Activated naive CD8-positive, alpha-beta T cell treated with anti-CD3 and anti-CD28 coated beads, Interleukin-2, amount 10 ng/mL, durations not matched to agents 7 days and 5 days (primary cell): ENCODE data around the gene DPEP2. TPM values are rescaled to one million over a fixed set of nuclear protein-coding genes. Genes with fewer than 3 reads are reported as not detected.

Experiments
- ATAC-seq: fragments of 150-1000 bp; cut with Tn5 transposase; one replicate; pipeline ENCODE4 v1.10.0; 2021; ENCODE audit warnings: low read depth, moderate library complexity
- POLR2A ChIA-PET: fragments of 350-600 bp; sonication (Branson Sonifier 250); formaldehyde crosslinking; loops from one replicate; lab custom pipeline; 2021; ENCODE audit warnings: antibody characterized with exemption; lab: Charles Lee
- DNase-seq: peaks from one replicate; pipeline ENCODE4 v3.0.0; 2021
- H3K27ac Mint-ChIP-seq: one replicate; pipeline ENCODE4 v1.8.0; 2022; ENCODE audit warnings: mild to moderate bottlenecking, mixed read lengths
- H3K27me3 Mint-ChIP-seq: one replicate; pipeline ENCODE4 v1.8.0; 2022; ENCODE audit warnings: mild to moderate bottlenecking, moderate library complexity, mixed read lengths
- H3K36me3 Mint-ChIP-seq: one replicate; pipeline ENCODE4 v1.8.0; 2021; ENCODE audit warnings: mild to moderate bottlenecking, mixed read lengths
- H3K4me1 Mint-ChIP-seq: one replicate; pipeline ENCODE4 v1.8.0; 2021; ENCODE audit warnings: mixed read lengths
- H3K4me3 Mint-ChIP-seq: one replicate; pipeline ENCODE4 v1.8.0; 2022; ENCODE audit warnings: mild to moderate bottlenecking, moderate library complexity, mixed read lengths
- H3K9me3 Mint-ChIP-seq: one replicate; pipeline ENCODE4 v1.8.0; 2021; ENCODE audit warnings: mixed read lengths
- total RNA-seq, 2 experiments: library from RNA; stranded (reverse); gene quantifications; one replicate each; pipeline ENCODE4 v1.2.3, GENCODE V29; 2021

DPEP2 gene
- total RNA-seq, 2 experiments from 2014 or later: 27.5 to 28.6 TPM

- Mint-ChIP-seq H3K36me3 (peaks cover 7% of the 10 kb centered on the region), H3K9me3 (no peaks in the 10 kb centered on the region), H3K4me3 (no peak overlapping the region), H3K4me1 (peaks cover 1% of the 10 kb centered on the region), H3K27ac (no peak overlapping the region), H3K27me3 (no peaks in the 10 kb centered on the region)
- ATAC-seq (no peak), DNase-seq (no peak)
- POLR2A ChIA-PET: no interaction called here
Observed at GRCh38 chr16:67953641-67954375, 45.5 kb downstream of the DPEP2 start.

GRCh38 chr16:67951485-67951884 is 47.8 kb downstream of the DPEP2 start:
- no peaks in the 10 kb centered on the region for H3K9me3 Mint-ChIP-seq

GRCh38 chr16:67950335-67950843 is 48.9 kb downstream of the DPEP2 start:
- no peaks in the 10 kb centered on the region for H3K27me3 Mint-ChIP-seq
- POLR2A ChIA-PET: interaction anchor here (1.3 to 2.5 kb wide), 4 partner anchors 10 to 18 kb away, joined by 3 to 9 read pairs (median 4); partner anchors contain the start of genes PSMB10 and SLC12A4
- no peaks in the 10 kb centered on the region for H3K9me3 Mint-ChIP-seq
- peaks cover 9% of the 10 kb centered on the region for H3K36me3 Mint-ChIP-seq
- DNase-seq (no peak), ATAC-seq (no peak)
- peaks cover 3% of the 10 kb centered on the region for H3K4me1 Mint-ChIP-seq
- no peak overlapping the region for H3K27ac Mint-ChIP-seq
- no peak overlapping the region for H3K4me3 Mint-ChIP-seq

More at GRCh38 chr16:67951485-67951884, 47.8 kb downstream of the DPEP2 start:
- H3K4me3 Mint-ChIP-seq: no peak overlapping the region
- H3K4me1 Mint-ChIP-seq: peaks cover 1% of the 10 kb centered on the region
- POLR2A ChIA-PET: interaction anchor here (1.0 to 1.8 kb wide), 3 partner anchors 9 to 17 kb away, joined by 3 to 5 read pairs (median 4); partner anchors contain the start of gene SLC12A4
- DNase-seq: no peak
- H3K27ac Mint-ChIP-seq: no peak overlapping the region
- no peaks in the 10 kb centered on the region for H3K27me3 Mint-ChIP-seq
- H3K36me3 Mint-ChIP-seq: peaks cover 7% of the 10 kb centered on the region
- ATAC-seq: no peak

- Mint-ChIP-seq H3K4me3 (no peak overlapping the region), H3K27me3 (no peaks in the 10 kb centered on the region), H3K4me1 (peaks cover 3% of the 10 kb centered on the region), H3K27ac (no peak overlapping the region), H3K9me3 (no peaks in the 10 kb centered on the region), H3K36me3 (peaks cover 9% of the 10 kb centered on the region)
- ATAC-seq: no peak
- DNase-seq: no peak
- POLR2A ChIA-PET: interaction anchor here (0.7 to 2.5 kb wide), 4 partner anchors 9 to 14 kb away, joined by 3 to 9 read pairs (median 3); partner anchors contain the start of gene PSMB10
Observed at GRCh38 chr16:67949645-67950044, 49.6 kb downstream of the DPEP2 start.

- no peaks in the 10 kb centered on the region for H3K27me3 Mint-ChIP-seq
- peak overlapping the region; percentile 54 for H3K27ac Mint-ChIP-seq
- no peak for DNase-seq
- H3K9me3 Mint-ChIP-seq: no peaks in the 10 kb centered on the region
- H3K4me3 Mint-ChIP-seq: no peak overlapping the region
- ATAC-seq: no peak
- POLR2A ChIA-PET: interaction anchor here (2.5 kb wide), 1 partner anchor 12 kb away, joined by 9 read pairs; the partner anchor contains the start of gene PSMB10
- H3K36me3 Mint-ChIP-seq: peaks cover 9% of the 10 kb centered on the region
- H3K4me1 Mint-ChIP-seq: peaks cover 3% of the 10 kb centered on the region
Observed at GRCh38 chr16:67948015-67948414, 51.3 kb downstream of the DPEP2 start.

- H3K27me3 Mint-ChIP-seq: no peaks in the 10 kb centered on the region
- no peak overlapping the region for H3K27ac Mint-ChIP-seq
- H3K4me1 Mint-ChIP-seq: peaks cover 4% of the 10 kb centered on the region
- ATAC-seq: no peak
- no peak for DNase-seq
- no peak overlapping the region for H3K4me3 Mint-ChIP-seq
- peaks cover 9% of the 10 kb centered on the region for H3K36me3 Mint-ChIP-seq
- no peaks in the 10 kb centered on the region for H3K9me3 Mint-ChIP-seq
- POLR2A ChIA-PET: interaction anchor here (0.8 to 1.5 kb wide), 3 partner anchors 12 to 76 kb away, joined by 3 to 14 read pairs (median 4); partner anchors contain the start of genes DDX28, DUS2 and PSMB10
Observed at GRCh38 chr16:67946966-67947558, 52.2 kb downstream of the DPEP2 start.

- Mint-ChIP-seq H3K27me3 (no peaks in the 10 kb centered on the region), H3K9me3 (no peaks in the 10 kb centered on the region), H3K36me3 (peaks cover 10% of the 10 kb centered on the region), H3K4me1 (peaks cover 11% of the 10 kb centered on the region), H3K4me3 (no peak overlapping the region), H3K27ac (peak overlapping the region; percentile 54)
- DNase-seq (no peak), ATAC-seq (no peak)
- POLR2A ChIA-PET: interaction anchor here (0.8 to 1.5 kb wide), 3 partner anchors 11 to 77 kb away, joined by 3 to 14 read pairs (median 4); partner anchors contain the start of genes DDX28, DUS2 and PSMB10
Observed at GRCh38 chr16:67946128-67946569, 53.1 kb downstream of the DPEP2 start.

- Mint-ChIP-seq H3K4me1 (peaks cover 14% of the 10 kb centered on the region), H3K36me3 (peaks cover 10% of the 10 kb centered on the region), H3K27me3 (no peaks in the 10 kb centered on the region), H3K4me3 (no peak overlapping the region), H3K27ac (no peak overlapping the region), H3K9me3 (no peaks in the 10 kb centered on the region)
- POLR2A ChIA-PET: interaction anchor here (0.8 to 1.3 kb wide), 2 partner anchors 10 to 78 kb away, joined by 4 read pairs; partner anchors contain the start of genes DDX28 and DUS2
- DNase-seq: no peak
- no peak for ATAC-seq
Observed at GRCh38 chr16:67945392-67945933, 53.8 kb downstream of the DPEP2 start.

GRCh38 chr16:67944690-67945391 is 54.4 kb downstream of the DPEP2 start:
- Mint-ChIP-seq H3K4me1 (peaks cover 21% of the 10 kb centered on the region), H3K9me3 (no peaks in the 10 kb centered on the region), H3K36me3 (peaks cover 12% of the 10 kb centered on the region), H3K27ac (no peak overlapping the region), H3K27me3 (no peaks in the 10 kb centered on the region), H3K4me3 (no peak overlapping the region)
- POLR2A ChIA-PET: interaction anchor here (0.8 kb wide), 1 partner anchor 9 kb away, joined by 4 read pairs; no protein-coding TSS in a partner anchor
- ATAC-seq (no peak), DNase-seq (no peak)

GRCh38 chr16:67943619-67944504 is 55.4 kb downstream of the DPEP2 start, which contains the start of gene LCAT:
TSS of gene LCAT (minus strand) at chr16:67944120. CDS start at chr16:67944101, 19 bp downstream.
- DNase-seq (no peak), ATAC-seq (no peak)
- H3K27me3 Mint-ChIP-seq: no peaks in the 10 kb centered on the region
- H3K4me3 Mint-ChIP-seq: no peak within 1 kb of the TSS
- no peaks in the 10 kb centered on the region for H3K9me3 Mint-ChIP-seq
- peak within 1 kb of the TSS; percentile 12 for H3K27ac Mint-ChIP-seq
- H3K4me1 Mint-ChIP-seq: peaks cover 27% of the 10 kb centered on the region
- H3K36me3 Mint-ChIP-seq: peaks cover 19% of the 10 kb centered on the region
- POLR2A ChIA-PET: no interaction called here

GRCh38 chr16:67943256-67943618 is 56.0 kb downstream of the DPEP2 start:
- ATAC-seq: no peak
- Mint-ChIP-seq H3K27me3 (no peaks in the 10 kb centered on the region), H3K36me3 (peaks cover 17% of the 10 kb centered on the region), H3K9me3 (no peaks in the 10 kb centered on the region), H3K27ac (no peak overlapping the region), H3K4me1 (peaks cover 27% of the 10 kb centered on the region), H3K4me3 (no peak overlapping the region)
- POLR2A ChIA-PET: no interaction called here
- no peak for DNase-seq
